GM18867 (cell line): ENCODE measurements around the gene FOSL2.

ENCODE experiments used
- ATAC-seq: cut with Tn5 transposase; IDR thresholded peaks from one replicate; pipeline ENCODE4 v1.9.1; 2021; ENCODE audit warnings: mild to moderate bottlenecking, moderate library complexity; ENCODE audit not compliant: unreplicated experiment

Gene FOSL2

DNA sequence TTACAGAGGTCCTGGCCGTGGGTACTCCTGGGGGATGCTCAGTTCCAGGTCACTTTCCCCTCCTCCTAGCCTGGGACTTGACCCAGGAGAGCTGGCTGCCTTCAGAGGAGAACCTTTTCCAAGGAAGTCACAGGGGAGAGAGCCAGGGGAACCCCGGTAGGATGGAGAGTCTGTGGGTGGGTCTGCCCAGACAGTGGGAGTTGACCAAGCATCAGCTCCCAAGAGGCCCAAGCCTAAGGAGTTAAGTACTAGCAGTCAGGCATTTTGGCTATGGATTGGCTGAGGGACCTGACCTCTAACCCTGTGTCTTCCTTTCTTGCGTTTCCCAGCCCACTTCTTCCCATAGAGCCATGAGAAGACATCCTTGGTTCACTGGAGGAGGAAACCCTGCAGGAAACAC, 54.4 kb downstream of the FOSL2 start:
- ATAC-seq = no peak

DNA sequence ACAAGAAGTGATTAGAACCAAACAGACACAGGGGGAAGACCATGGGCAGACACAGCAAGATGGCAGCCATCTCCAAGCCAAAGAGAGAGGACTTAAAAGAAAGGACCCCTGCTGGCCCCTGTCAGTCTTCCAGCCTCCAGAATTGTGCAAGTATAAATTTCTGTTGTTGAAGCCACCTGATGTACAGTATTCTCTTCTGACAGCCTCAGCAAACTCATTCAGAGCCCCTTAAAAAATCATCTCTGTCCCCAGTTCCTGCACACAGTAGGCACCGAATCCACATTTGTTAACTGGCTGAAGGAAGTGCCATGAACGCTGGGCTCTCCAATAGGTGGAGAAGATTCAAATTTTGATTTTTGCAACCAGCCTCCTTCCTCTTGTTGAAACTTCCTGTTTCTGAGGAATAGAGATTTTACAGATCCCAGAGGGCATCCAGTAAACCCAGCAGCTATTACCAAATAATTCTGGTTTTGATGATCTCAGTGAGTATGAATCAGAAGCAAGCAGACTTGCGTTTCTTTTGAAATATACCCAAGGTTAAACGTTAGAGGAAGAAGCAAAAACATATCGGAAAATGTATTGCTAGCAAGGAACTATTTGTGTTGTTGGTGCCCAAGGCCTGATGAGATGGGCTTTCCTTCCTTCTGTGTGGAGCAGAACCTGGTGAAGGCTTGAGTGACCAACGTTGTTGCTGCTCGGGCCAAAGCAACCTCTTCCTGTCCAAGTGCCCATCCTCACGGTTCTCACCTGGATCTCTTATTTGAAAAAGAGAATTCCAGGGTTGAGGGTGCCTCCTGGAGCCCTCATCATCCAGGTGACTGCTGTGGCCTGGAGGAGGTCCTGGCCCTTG, 55.5 kb downstream of the FOSL2 start:
- ATAC-seq = no peak

DNA sequence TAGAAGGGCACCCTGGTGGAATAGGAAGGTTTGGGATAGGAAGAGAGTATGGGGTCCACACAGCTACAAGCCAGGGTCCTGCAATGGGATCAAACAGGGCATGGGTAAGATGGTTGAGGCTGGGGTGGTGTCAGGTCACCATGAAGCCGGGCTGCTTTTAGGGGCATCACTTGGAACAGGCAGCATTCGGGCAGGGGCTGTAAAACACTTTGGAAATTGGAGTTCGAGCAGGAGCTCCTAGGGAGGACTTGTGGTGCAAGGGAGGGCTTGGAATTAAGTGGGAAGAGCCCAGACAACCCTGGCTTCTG, 56.1 kb downstream of the FOSL2 start:
- ATAC-seq = no peak

DNA sequence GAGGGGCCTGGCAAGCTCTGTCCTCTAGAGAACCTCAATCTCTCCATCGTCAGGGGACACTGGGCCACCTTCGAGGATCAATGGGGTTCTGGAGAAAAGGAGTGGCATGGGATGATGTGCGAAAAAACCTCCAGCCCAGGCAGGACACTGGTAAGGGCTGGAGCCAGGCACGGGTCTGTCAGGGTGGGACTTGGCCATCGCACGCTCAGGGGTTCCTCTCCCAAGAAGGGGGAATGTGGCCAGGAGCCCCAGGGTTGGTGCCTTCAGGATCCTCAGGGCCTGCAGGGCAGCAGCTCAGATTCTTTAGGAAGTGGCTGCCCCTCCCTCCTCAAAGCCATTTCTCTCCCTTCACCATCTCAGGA, 56.4 kb downstream of the FOSL2 start:
- ATAC-seq = no peak

DNA sequence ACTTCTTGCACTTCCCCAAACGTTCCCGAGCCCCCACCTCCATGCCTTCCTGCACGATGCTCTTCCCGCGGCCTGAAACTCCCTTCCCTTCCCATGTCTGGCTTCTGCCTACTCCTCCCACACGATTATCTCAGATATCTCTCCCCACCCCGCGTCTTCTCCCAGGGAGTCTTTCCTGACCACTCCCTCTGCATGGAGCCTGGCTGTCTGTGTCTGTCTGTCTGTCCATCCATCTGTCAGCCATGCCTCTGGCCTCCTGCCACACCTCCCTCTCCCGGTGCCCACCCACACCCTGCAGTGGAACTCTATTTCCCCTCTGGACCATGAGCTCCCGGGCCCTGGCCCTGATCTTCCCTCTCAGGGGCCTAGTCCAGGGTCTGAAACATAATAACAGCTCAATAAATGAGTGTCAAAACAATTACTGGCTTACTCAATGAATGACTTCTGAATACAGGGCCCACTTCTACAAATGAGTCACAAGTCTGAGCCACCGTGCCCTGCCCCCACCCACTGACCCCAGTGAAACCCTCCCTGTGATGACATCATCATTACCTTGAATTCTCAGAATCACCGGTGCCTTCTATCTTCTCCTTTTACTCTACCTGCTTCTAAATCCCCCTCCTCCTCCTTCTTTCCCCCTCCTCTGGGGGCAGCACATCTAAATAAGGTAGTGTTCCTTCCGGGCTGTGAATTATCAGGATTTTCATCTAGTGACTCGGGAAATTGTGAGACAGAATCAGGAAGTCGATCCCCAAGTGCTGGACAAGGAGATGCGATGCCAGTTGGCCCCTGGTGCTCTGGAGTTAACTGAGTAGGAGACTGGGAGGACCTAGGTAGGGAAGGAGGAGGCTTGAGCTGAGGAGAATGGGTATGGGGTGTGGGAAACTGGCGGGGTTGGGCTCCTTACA, 57.1 kb downstream of the FOSL2 start:
- ATAC-seq = no peak

DNA sequence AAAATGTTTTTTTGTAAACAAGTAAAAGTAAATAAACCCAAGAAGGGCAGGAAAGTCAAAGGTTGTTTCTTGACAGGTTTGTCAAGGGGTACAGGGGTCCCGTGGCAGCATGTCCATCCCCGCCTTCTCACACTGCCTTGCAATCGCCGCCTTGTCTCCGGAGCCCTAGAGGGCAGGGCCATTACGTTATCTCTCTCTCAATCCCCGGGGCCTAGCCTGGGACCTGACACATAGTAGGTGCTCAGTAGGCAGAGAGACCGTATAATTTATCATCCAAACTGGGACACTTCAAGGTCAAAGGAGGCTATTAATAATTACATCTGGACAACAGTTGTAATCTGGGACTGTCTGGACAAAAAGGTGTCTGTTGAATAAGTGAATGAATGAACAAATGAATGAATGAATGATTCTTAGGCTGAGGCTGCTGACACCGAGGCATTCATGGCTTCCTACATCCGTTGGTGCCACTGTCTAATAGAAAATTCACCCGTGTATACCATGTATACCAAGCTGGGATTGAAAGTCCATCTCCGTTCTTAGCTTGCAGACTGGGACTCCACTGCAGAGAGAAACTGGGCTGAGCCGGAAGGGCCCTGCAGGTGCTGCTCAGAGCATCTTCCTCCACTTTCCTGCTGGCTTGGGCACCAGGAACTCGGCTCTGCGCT, 58.4 kb downstream of the FOSL2 start:
- no peak for ATAC-seq

DNA sequence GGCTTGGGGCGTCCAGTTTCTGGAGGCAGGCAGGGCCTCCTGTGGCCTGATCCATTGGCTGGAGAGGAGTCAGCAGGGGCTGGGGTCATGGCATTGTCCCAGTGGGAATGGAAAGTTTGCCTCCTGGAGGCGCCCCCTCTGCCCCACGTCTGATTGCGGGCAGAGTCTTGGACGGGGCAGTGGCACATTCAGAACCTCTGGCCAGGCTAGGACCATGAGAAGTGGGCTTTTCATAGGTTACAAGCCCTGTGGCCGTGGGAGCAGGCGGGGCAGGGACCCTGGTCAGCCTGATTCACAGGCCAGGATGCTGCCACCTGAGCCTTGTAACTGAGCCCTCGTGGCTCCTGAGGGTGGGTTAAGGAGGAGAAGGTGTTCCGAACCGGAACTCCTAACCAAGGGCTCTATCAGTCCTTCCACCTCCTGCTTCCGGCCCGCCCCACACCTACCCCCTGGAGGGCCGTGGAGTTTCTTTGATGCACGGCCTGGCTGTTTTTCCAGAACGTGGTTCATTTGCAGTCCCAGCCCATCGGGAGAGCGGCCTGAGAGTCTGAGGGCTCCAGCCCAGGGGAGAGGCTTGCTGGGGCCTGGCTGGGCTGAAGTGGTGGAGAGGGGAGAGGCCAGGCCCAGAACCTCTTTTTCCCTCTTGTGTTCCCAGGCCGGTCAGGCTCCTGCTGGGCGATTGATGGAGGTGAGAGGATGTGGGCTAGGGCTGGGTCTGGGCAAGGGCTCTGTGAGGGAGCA, 59.3 kb downstream of the FOSL2 start:
- ATAC-seq = no peak

DNA sequence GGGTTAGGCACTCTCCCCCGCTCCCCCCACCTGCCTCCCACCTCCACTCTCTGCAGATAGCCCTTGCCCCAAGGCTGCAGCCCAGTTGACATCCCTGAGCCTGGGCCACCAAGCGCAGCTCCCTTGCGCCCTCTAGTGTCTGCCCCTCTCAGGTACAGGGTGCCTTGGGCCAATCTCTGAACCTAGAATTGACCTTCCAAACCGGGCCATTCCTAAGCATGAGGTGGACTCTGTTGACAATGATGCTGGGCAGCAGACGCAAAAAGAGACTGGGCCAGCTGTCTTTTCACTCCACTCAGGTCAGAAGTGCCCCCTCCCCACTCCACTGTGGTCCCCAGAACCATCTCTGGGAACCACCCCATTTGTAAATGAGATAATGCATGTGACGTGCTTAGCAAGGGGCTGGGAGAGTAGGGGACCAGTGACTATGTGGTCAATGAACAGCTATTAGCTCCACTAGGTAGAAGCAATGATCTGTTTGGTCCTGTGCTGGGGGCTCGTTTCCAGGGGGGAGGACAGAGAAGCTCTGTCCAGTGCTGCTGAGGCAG, 60.0 kb downstream of the FOSL2 start:
- peak; percentile 42 for ATAC-seq

DNA sequence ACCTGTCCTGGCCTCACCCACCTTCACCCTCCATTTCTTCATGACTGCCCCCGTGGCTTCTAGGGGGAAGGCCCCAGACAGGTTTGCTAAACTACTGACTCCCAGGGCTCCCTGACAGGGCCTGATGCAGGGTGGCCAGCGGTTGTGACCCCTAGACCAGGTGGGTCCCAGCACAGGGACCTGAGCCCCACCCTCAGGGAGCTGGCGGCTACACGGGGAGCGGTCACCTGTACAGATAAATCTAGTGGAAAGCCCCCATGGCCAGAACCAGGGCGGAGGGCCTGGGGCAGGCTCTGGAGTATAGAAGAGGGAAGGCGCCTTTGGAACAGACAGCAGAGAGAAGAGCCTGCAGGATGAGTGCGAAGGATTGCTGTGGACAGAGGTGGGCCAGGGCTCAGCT, 60.7 kb downstream of the FOSL2 start:
- ATAC-seq = no peak

DNA sequence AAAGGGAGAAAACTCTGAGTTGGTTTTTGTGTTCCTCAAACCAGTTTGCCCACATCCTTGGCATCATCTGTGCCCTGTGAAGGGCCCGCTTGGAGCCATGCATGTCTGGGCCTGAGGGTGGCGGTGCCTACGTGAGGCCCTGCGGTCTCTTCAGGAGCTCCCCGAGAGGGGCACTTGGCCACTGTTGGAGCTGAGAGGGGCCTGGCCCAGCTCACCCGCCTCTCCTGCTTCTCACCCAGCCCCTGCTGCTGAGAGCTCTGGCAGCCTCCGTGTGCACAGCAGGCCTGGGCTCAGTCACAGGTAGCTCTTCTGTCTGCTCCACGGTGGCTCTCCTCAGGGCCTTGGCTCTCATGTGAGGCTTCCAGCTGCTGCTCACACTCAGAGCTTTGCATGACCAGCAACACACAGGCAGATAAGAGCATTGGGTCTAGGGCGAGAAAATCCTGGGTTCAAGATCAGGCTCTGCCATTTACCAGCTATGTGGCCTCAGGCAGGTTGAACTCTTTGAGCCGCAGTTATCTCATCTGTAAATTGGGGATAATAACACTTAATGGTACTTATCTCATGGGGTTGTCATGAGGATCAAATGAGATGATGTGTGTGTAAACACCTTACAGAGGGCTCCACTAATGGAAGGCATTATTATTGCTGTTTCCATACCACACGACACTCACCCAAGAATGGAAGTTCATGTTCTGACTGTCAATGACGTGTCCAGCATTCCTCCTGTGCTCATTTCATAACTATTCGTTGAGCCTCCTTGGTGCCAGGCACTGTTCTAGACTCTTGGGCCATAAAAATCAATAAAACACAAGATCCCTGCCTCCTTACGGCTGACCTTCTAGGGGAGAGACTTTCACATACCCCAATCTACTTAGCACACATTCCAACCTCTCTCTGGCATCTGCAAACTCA, 61.6 kb downstream of the FOSL2 start:
- no peak for ATAC-seq

DNA sequence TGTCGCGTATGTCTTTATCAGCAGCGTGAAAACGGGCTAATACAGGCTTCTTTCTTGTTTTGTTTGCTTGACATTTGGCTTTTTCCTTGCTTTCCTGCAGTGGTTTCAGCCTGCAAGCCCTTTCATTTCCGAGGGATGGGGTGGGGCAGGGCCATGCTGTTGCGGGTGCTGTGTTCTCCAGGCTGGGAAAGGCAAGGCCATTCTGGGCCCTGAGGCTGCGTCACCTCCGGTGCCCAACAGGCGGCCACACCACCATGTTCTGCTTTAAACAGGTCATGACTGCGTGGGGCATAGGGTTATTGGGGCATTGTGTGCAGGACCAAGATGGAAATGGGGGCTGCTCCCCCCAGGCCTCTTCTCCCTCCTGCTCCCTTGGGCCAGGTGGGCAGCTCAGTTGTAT, 64.6 kb downstream of the FOSL2 start:
- ATAC-seq = no peak

DNA sequence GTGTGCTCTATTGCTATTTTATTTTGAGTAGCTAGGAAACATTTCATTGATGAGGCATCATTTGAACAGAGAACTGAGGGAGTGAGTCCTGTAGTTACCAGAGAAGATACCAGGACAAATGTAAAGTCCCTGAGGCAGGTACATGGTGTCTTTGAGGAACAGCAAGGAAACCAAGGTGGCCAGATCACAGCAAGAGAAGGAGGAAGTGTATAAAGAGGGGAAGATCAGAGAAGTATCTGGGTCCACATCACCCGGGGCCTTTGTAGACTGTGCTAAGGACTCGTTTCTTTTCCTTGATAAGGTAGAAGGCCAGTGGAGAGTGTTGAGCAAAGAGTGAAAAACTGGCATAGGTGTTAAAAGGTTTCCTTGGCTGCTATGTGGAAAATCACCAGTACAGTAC, 68.4 kb downstream of the FOSL2 start:
- ATAC-seq = no peak

DNA sequence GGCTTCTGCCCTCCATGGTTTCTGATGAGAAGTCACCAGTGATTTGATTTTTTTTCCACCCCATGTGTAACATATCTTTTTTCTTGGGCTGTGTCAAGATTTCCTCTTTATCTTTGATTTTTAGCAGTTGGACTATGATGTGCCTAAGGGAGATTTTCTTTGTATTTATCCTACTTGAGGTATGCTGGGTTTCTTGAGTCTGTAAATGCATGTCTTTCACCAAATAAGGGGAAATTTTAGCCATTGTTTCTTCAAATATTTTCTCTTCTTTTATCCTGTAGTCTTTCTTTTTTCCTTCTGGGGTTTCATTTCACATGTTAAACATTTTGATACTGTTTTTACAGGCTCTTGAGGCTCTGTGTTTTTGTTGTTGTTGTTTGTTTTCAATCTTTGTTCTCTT, 69.5 kb downstream of the FOSL2 start:
- ATAC-seq = no peak

DNA sequence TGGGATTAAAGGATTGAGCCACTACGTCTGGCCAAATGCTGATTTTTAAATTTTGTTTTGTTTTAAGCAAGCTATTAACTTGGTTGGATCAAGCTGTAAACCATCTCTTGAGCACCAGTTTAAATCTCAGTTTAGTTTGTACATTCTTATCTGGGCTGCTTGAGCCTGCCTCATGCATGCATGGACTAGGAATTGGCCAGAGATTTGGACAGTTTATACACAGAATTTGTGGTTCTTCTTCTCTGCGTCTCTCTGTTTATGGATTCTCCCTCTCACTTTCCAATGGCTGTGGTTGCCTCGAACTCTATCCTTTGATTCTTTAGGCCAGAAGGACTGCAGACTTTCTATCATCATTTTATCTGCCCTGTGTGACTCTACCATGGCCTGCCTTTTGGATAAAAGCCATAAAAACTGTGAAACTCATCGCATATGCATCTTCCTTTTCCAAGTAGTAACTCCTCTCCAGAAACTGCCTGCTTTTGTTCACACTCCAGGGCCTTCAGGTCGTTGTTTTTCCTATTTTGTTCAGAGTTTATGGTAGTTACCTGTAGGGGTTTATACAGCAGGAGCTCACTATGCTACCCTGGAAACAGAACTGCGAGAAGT, 70.7 kb downstream of the FOSL2 start:
- ATAC-seq = no peak

DNA sequence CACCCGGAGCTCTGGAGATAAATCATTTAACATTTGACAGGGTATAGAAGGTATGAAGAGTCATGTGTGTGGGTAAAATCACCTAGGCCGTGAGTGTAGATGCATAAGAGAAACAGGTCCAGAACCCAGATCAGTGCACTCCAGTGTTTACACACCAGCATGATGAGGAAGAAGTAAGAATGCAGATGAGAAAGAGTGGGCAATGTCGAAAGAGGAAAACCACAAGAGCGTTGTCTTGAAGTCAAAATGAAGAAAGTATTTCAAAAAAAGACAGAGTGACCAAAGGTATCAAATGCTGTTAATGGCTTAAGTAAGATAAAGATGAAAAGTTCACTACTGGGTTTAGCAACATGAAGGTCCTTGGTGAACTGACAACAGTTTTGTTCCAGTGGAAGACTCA, 71.2 kb downstream of the FOSL2 start:
- ATAC-seq = no peak

DNA sequence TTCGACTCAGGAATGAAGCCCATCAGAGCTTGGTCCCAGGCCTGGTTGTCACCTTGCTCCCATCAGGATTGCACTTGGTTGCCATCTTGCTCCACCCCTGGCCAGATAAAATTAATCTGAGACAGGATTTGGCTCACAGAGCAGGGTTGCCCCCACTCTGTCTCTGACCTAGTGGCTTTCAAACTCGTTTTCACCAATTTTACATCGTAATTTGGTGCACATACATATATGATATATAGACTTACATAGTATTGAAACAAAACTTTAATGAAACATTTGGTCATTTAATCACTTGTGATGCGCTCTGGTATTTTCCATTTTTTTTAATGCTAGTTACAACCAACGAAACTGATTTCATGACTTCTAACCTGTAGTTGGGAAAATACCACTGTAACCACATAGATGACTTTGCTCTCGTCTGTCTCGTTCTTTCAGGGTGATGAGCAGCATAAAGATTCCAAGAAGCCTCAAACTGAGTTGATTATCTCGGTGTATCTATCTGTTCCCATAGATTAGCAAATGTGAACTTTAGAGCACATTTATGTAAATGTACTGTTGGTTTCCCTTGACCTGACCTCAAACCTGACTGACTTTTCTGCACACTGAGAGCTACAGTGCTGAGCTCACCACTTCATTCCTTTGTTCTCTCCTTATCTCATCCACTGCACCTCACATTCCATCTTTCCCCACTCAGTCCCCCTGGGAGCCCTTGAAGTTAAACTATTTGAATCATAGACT, 72.7 kb downstream of the FOSL2 start:
- no peak for ATAC-seq
